ENCODE data around the gene HS3ST3A1. TPM values are rescaled to one million over a fixed set of nuclear protein-coding genes. Genes with fewer than 3 reads are reported as not detected.

HS3ST3A1 gene
- under 1 TPM in 1 of 3 donors, not detected in 2; 0.27 TPM for total RNA-seq

DNA sequence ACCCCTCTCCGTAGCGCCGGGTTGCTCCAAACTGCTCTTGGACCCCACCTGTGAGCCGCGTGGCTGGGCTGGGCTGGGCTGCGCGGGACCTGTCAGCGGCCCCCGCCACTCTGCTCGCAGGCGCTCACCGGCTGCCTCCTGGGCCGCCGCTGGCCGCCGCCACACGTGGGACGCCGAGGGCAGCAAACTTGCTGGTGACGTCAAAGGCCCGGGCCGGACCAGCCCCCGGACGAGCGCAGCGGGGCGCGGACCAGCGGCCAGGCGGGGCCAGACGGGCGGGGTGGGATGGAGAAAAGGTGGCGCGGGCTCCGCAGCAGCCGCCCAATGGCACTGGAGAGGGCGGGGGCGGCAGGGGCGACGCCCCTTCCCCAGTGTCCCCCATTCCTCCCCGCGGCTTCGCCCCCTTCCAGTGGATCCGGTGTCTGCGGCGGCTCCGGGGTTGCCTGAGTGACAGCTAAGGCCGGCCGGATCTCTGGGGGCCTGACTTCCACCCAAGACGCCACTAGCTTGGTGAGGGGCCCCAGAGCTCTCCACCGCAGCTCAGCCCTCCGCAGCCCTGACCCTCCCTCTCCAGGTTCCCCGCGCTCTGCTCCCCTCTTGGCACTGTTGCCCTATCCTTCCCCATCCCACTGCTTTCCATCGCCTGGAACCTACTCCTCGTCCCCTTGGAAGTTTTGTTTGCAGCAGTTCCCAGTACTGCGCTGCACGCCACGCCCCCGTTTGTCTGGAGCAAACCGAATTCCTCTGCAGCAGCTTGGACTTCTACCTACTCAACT lies at the start of gene HS3ST3A1:
TSS of gene HS3ST3A1 (minus strand) at position 154 of the 776 bp plus-strand sequence. CDS start 800 bp downstream, outside the sequence.
- DNase-seq, result no peak
- peaks cover 54% of the 10 kb centered on the region for H3K27me3 Mint-ChIP-seq (ENCODE audit: low read depth)

DNA sequence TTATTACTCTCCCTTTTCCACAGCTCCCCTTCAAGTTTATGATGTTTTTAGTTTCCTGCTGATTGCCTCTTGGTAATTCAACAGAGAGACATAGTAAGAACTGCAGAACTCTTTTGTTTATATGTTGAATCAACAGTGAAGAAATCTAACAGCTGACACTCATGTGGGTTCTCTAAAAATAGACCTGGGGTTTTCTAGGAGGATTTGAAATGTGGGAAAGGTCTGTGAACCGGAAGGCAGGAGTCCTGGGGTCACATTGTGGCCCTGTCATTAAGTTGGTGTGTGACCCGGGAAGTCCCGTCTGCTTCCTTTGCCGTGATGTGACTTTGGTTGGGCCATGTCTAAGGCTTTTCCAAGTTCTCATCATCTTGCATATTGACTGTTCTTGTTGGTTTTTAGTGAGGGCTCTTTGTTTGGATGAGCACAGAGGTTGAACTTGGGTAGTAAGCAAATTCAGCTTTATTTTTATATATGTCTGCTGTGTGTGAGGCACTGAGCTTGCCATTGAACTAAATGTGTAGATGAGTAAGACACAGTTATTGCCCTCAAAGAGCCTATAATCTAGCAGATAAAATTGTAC lies 48.5 kb upstream of the HS3ST3A1 start:
- Mint-ChIP-seq H3K27me3 (ENCODE audit: low read depth) (peaks cover 6% of the 10 kb centered on the region), H3K9me3 (no peaks in the 10 kb centered on the region), H3K36me3 (ENCODE audit: insufficient read depth) (no peaks in the 10 kb centered on the region), H3K4me1 (ENCODE audit: low read depth) (no peaks in the 10 kb centered on the region), H3K4me3 (no peak overlapping the region)
- no peak for ATAC-seq
- no peak for DNase-seq

More for the DNA sequence above, at the start of gene HS3ST3A1:
- ATAC-seq, result peak; percentile 51 to 60
- Mint-ChIP-seq H3K9me3 (no peaks in the 10 kb centered on the region), H3K36me3 (ENCODE audit: insufficient read depth) (no peaks in the 10 kb centered on the region), H3K4me1 (ENCODE audit: low read depth) (peaks cover 10% of the 10 kb centered on the region), H3K4me3 (peak within 1 kb of the TSS; percentile 58)

DNA sequence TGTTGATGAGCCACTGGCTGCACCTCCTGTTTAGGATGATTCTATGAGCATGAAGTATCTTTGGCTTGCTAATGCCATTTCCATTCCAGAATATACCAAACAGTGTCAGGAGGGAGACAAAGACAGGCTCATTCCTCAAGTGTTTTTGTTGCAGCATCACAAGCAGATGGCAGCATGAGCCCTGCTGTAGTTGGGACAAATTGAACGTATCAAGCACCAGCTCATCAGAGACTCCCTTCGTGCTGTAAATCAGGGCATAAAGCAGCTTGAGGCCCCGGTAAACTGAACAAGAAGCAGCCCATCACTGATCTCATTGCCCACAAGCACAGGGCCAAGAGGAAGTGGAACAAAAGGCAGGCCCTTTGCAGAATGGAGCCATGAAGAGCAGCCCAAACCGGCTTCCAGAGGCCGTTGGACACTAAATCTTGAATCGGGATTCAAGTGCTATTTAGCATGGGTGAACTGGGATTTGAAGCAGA lies 45.9 kb upstream of the HS3ST3A1 start:
- H3K9me3 Mint-ChIP-seq, result no peaks in the 10 kb centered on the region
- H3K36me3 Mint-ChIP-seq (ENCODE audit: insufficient read depth), result no peaks in the 10 kb centered on the region
- H3K27me3 Mint-ChIP-seq (ENCODE audit: low read depth), result peaks cover 7% of the 10 kb centered on the region
- no peak overlapping the region for H3K4me3 Mint-ChIP-seq
- ATAC-seq, result no peak
- no peaks in the 10 kb centered on the region for H3K4me1 Mint-ChIP-seq (ENCODE audit: low read depth)
- DNase-seq, result no peak

DNA sequence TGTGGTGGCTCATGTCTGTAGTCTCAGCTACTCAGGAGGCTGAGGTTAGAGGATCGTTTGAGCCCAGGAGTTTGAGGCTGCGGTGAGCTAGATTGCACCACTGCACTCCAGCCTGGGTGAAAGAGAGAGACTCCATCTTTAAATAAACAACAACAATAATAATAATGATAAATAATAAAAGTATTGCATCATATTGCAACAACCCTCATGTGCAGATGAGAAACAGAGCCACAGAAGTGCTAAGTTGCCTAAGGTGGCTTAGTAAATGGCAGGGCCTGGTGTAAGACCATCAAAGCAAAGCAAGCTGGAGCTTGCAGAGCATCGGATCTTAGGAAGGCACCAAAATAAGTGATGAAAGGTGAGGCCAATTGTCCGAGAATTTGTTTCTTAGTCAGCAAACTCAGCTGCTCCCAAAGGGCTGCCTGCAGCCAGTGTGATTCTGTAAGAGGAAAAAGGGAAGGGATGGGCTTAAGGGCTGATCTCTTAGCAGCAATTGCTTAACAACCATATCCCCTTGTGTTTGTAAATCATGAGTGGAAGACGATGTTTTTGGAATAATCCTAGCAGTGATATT lies 45.3 kb upstream of the HS3ST3A1 start:
- Mint-ChIP-seq H3K4me1 (ENCODE audit: low read depth) (no peaks in the 10 kb centered on the region), H3K27me3 (ENCODE audit: low read depth) (peaks cover 7% of the 10 kb centered on the region), H3K9me3 (no peaks in the 10 kb centered on the region), H3K36me3 (ENCODE audit: insufficient read depth) (no peaks in the 10 kb centered on the region), H3K4me3 (no peak overlapping the region)
- no peak for ATAC-seq
- DNase-seq, result no peak

DNA sequence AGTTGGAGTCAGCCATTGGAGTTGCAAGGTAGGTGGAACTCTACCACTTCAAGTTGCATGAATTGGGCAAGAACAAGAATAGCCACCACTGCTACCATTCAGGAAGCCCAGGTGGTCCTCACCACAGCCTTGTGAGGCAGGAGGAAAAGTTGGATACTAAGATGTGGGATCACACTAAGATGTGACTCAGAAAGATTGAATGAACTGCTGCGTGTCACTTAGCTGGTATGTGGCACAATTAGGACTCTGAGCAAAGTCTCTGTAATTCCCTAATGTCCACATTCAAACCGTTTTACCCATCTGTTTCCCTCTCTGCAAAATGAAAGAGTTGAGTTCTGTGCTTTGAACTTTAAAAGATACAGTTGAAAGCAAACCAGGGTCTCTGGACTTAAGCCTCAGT lies 44.7 kb upstream of the HS3ST3A1 start:
- Mint-ChIP-seq H3K4me3 (no peak overlapping the region), H3K4me1 (ENCODE audit: low read depth) (no peaks in the 10 kb centered on the region), H3K27me3 (ENCODE audit: low read depth) (peaks cover 7% of the 10 kb centered on the region), H3K36me3 (ENCODE audit: insufficient read depth) (no peaks in the 10 kb centered on the region), H3K9me3 (no peaks in the 10 kb centered on the region)
- no peak for ATAC-seq
- no peak for DNase-seq

DNA sequence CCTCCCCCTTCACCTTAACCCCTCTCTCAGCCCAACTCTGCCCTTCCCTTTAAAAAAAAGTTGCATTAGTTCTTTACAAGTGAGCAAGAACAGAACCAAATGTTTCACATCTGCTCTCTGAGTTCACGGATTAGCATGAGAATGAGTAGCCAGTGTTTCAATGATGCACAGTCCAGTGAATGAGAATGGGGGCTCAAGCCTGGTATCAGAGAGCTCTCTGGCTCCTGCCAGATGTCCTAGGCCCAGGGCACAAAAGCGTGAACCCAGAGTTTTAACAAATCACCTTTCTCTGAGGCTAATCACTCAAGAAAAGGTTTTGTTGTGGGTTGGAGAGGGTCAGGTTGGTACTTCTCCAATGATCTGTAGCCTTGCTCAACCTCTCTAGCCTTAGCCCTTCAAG lies 41.5 kb upstream of the HS3ST3A1 start:
- no peaks in the 10 kb centered on the region for H3K9me3 Mint-ChIP-seq
- no peak for DNase-seq
- H3K4me3 Mint-ChIP-seq, result no peak overlapping the region

DNA sequence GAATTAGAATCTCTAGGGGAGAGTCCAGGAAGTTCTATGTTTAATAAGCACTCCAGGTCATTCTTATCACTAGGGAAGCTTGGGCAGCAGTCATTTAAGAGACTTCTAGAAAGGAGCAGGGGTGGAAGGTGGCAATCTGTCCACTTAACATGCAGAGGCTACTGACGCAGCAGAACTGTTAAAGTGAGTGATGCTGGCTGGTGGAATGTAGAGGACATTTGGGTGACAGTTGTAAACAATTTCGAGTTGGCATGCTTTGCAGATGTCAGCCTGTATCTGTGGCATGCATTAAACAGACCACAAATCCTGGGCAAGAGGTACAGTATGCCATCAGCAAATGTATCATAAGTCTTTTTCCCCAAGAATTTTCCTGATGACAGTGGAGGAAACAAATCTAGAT lies 40.5 kb upstream of the HS3ST3A1 start:
- ATAC-seq, result no peak
- H3K4me3 Mint-ChIP-seq, result no peak overlapping the region

More for the DNA sequence above, 41.5 kb upstream of the HS3ST3A1 start:
- Mint-ChIP-seq H3K4me1 (ENCODE audit: low read depth) (no peaks in the 10 kb centered on the region), H3K27me3 (ENCODE audit: low read depth) (peaks cover 3% of the 10 kb centered on the region), H3K36me3 (ENCODE audit: insufficient read depth) (no peaks in the 10 kb centered on the region)
- ATAC-seq, result no peak

DNA sequence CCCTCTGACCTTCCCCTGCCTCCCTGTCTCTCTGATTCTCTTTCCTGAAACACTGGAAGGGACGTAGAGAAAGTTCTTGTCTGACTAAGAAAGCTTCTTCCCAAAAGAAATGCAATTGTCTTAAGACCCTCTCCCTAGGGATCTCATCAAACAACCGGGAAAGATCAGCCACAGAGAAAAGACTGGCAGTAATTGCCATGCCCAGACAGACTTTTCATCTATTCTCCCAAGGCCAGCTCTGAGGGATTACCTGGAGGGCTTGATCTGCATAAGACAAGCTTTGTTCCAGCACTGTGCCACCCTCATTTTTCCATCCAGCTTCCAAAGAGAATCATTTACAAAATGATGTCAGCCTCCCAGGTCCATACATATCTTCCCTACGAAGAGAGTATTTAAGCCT lies 38.8 kb upstream of the HS3ST3A1 start:
- no peaks in the 10 kb centered on the region for H3K4me1 Mint-ChIP-seq (ENCODE audit: low read depth)
- ATAC-seq (no peak), DNase-seq (no peak)
- H3K9me3 Mint-ChIP-seq, result no peaks in the 10 kb centered on the region
- H3K36me3 Mint-ChIP-seq (ENCODE audit: insufficient read depth), result no peaks in the 10 kb centered on the region
- no peak overlapping the region for H3K4me3 Mint-ChIP-seq
- peaks cover 3% of the 10 kb centered on the region for H3K27me3 Mint-ChIP-seq (ENCODE audit: low read depth)

More for the DNA sequence above, 40.5 kb upstream of the HS3ST3A1 start:
- peaks cover 3% of the 10 kb centered on the region for H3K27me3 Mint-ChIP-seq (ENCODE audit: low read depth)
- H3K4me1 Mint-ChIP-seq (ENCODE audit: low read depth), result no peaks in the 10 kb centered on the region
- no peak for DNase-seq
- no peaks in the 10 kb centered on the region for H3K36me3 Mint-ChIP-seq (ENCODE audit: insufficient read depth)
- H3K9me3 Mint-ChIP-seq, result no peaks in the 10 kb centered on the region

DNA sequence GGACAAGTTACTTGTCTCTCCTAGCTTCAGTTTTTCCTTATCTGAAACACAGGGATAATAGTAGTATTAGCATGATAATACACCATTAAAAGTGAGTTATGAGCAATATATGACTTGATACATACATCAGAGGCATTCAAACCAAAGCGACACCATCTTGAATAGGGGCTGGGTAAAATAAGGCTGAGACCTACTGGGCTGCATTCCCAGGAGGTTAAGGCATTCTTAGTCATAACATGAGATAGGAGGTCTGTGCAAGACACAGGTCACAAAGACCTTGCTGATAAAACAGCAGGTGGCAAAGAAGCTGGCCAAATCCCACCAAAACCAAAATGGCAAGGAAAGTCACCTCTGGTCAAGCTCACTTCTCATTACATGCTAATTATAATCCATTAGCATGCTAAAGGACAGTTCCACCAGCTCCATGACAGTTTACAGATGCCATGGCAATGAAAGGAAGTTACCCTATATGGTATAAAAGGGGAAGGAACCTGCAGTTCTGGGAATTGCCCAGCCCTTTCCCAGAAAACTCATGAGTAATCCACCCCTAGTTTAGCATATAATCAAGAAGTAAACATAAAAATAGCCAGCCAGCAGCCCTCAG lies 37.2 kb upstream of the HS3ST3A1 start:
- DNase-seq (no peak), ATAC-seq (peak in 1 of 2 donors; percentile 28)
- Mint-ChIP-seq H3K27me3 (ENCODE audit: low read depth) (peaks cover 8% of the 10 kb centered on the region), H3K4me3 (no peak overlapping the region), H3K9me3 (no peaks in the 10 kb centered on the region), H3K36me3 (ENCODE audit: insufficient read depth) (no peaks in the 10 kb centered on the region), H3K4me1 (ENCODE audit: low read depth) (no peaks in the 10 kb centered on the region)

DNA sequence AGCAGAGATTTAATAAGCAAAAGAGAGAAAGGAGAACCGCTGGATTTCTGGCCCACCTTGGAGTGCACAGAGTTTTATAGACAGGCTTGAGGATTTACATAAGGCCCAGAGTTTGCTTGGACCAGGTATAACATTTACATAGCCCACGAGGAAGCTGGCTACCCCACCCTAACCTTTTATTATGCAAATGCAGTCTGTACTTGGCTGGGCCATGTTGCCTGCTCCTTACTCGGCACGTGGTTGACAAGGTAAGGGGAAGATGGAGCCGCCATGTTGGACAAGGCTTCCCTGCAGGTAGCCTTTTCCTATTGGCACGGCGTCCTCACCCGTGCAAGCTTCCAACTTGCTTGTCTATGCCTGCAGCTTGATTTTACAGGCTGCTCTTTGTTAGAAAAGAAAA lies 35.2 kb upstream of the HS3ST3A1 start:
- DNase-seq (no peak), ATAC-seq (no peak)
- no peaks in the 10 kb centered on the region for H3K9me3 Mint-ChIP-seq
- no peaks in the 10 kb centered on the region for H3K36me3 Mint-ChIP-seq (ENCODE audit: insufficient read depth)
- no peak overlapping the region for H3K4me3 Mint-ChIP-seq
- H3K4me1 Mint-ChIP-seq (ENCODE audit: low read depth), result no peaks in the 10 kb centered on the region
- H3K27me3 Mint-ChIP-seq (ENCODE audit: low read depth), result peaks cover 11% of the 10 kb centered on the region

DNA sequence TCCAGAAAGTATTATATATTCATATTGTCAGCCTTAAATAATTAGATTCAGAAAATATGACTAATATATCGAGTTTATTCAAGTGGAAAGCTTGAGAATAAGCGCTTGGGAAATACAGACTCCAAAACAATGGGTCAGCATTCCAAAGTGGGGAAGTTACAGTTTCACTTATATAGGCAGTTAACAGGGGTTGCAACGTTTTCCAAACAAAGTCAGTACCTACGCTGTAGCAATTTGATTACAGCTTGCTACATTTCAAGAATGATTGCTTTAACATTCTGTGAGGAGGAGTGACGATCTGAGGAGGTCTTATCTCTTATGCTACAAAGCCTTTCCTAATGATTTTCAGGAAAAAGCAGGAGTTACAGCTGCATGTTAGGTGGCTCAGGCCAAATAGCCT lies 34.2 kb upstream of the HS3ST3A1 start:
- no peak for ATAC-seq
- peaks cover 11% of the 10 kb centered on the region for H3K27me3 Mint-ChIP-seq (ENCODE audit: low read depth)
- no peaks in the 10 kb centered on the region for H3K4me1 Mint-ChIP-seq (ENCODE audit: low read depth)
- H3K36me3 Mint-ChIP-seq (ENCODE audit: insufficient read depth), result no peaks in the 10 kb centered on the region
- DNase-seq, result no peak
- H3K4me3 Mint-ChIP-seq, result no peak overlapping the region
- no peaks in the 10 kb centered on the region for H3K9me3 Mint-ChIP-seq

DNA sequence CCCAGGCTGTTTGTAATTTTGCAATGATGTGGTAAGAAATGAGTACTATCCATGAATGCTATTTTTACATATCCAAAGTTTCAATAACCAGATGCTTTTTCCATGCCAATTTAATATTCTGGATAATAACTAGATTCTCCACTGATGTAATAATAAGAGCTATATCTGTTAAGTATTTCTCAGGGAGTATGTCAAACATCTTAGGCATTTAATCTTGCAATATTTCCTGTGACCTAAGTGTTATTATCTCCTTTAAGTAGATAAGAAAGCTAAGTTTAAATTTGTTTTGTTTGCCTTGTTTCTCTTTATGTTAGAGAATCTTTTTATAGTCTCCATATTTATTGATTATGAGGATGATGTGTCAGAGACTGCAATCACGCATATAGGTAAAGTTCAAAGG lies 32.3 kb upstream of the HS3ST3A1 start:
- no peaks in the 10 kb centered on the region for H3K4me1 Mint-ChIP-seq (ENCODE audit: low read depth)
- DNase-seq (no peak), ATAC-seq (no peak)
- no peak overlapping the region for H3K4me3 Mint-ChIP-seq
- peaks cover 11% of the 10 kb centered on the region for H3K27me3 Mint-ChIP-seq (ENCODE audit: low read depth)
- no peaks in the 10 kb centered on the region for H3K9me3 Mint-ChIP-seq
- no peaks in the 10 kb centered on the region for H3K36me3 Mint-ChIP-seq (ENCODE audit: insufficient read depth)

DNA sequence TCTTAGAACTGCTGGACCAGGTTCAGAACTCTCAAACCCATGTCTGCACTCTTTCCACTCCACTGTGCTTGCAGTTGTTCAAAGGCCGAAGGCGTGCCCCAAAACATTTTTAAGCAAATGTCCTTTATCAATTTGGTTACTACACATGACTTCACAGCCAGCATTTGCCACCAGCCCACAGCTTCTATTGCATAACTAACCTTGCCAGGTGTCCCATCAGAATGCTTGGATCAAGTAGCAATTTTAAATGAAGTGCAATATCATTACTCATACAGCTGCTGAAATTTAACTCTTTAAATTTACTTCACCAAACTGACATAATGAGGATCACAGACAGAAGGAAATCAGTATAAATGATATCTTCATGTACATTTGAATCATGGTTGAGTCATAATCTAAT lies 29.8 kb upstream of the HS3ST3A1 start:
- H3K36me3 Mint-ChIP-seq (ENCODE audit: insufficient read depth), result no peaks in the 10 kb centered on the region
- DNase-seq, result no peak
- no peak for ATAC-seq
- H3K9me3 Mint-ChIP-seq, result no peaks in the 10 kb centered on the region
- H3K4me3 Mint-ChIP-seq, result no peak overlapping the region
- H3K27me3 Mint-ChIP-seq (ENCODE audit: low read depth), result peaks cover 16% of the 10 kb centered on the region
- no peaks in the 10 kb centered on the region for H3K4me1 Mint-ChIP-seq (ENCODE audit: low read depth)

DNA sequence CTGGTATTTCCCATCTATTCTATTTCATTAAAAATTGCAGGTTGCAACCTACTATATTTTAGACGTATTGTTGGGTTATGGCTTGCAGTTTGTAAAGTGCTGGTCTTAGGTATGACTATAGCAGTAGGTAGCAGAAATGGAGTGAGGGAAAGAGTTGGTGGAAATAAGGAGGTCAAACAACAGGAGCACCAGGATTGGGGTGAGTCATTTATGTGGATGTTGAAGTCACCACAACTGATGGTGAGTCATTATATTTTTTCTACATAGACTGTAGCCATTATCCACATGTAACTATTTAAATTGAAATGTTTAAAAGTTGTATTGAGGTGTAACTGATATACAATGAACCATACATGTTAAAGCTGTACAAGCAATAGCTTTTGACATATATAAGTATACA lies 25.0 kb upstream of the HS3ST3A1 start:
- Mint-ChIP-seq H3K9me3 (no peaks in the 10 kb centered on the region), H3K36me3 (ENCODE audit: insufficient read depth) (no peaks in the 10 kb centered on the region), H3K27me3 (ENCODE audit: low read depth) (peaks cover 19% of the 10 kb centered on the region), H3K4me1 (ENCODE audit: low read depth) (no peaks in the 10 kb centered on the region), H3K4me3 (no peak overlapping the region)
- no peak for ATAC-seq
- no peak for DNase-seq
